ENCODE measurements around the gene CMIP.
"Not testable (repeated sequence)": the region's sequence is repeated elsewhere in the genome, so short reads cannot be mapped to it uniquely, and the experiment has no call there.

CMIP gene

GRCh38 chr16:81675662-81676061, 231.1 kb downstream of the CMIP start:
- H3K9me3 Mint-ChIP-seq (ENCODE audit: low read depth): no peaks in the 10 kb centered on the region
- no peak overlapping the region for H3K27ac Mint-ChIP-seq
- H3K4me1 Mint-ChIP-seq (ENCODE audit: low read depth): no peaks in the 10 kb centered on the region
- H3K36me3 Mint-ChIP-seq: peaks cover 9% of the 10 kb centered on the region
- H3K4me3 Mint-ChIP-seq: no peak overlapping the region
- no peaks in the 10 kb centered on the region for H3K27me3 Mint-ChIP-seq

DNA sequence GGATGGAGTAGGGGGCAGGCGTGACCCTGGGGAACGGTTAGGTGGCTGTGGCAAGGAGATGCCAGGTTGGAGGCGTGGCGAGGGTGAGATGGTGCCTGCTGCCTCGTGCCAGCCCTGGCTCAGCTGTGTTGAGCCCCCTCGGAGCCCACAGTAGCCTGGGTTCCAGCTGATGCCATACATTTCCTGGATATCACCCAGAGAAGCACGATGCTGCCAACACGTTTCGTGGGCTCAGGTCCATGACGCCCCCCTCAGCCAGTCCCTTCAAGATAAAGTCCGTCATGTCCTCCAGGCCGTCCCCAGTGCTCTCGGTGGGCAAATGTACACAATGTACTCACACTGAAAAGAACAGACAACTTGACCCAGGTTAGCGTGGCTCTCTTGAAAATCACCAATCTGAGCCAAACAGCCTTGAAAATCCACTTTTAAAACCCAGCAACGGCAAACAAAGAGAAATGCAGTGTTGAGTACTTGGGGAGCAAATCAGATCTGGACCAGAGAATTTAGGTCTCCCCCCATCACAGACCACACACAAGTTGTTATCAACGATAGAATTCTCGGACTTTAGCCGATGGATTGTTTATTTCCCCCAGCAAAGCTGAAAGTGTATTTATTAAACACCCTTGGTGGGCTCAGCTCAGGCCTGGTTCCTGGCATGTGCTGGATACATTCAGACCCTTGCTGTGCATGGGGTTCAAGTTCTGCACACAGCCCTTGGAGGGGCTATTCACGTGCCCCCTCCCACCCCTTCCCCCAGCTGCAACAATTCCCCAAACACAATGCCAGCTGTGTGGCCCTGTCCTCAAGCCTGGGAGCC, 231.7 kb downstream of the CMIP start:
- H3K27me3 Mint-ChIP-seq: no peaks in the 10 kb centered on the region
- no peak overlapping the region for H3K27ac Mint-ChIP-seq
- H3K9me3 Mint-ChIP-seq (ENCODE audit: low read depth): no peaks in the 10 kb centered on the region
- peaks cover 10% of the 10 kb centered on the region for H3K36me3 Mint-ChIP-seq
- no peak overlapping the region for H3K4me3 Mint-ChIP-seq
- no peaks in the 10 kb centered on the region for H3K4me1 Mint-ChIP-seq (ENCODE audit: low read depth)

DNA sequence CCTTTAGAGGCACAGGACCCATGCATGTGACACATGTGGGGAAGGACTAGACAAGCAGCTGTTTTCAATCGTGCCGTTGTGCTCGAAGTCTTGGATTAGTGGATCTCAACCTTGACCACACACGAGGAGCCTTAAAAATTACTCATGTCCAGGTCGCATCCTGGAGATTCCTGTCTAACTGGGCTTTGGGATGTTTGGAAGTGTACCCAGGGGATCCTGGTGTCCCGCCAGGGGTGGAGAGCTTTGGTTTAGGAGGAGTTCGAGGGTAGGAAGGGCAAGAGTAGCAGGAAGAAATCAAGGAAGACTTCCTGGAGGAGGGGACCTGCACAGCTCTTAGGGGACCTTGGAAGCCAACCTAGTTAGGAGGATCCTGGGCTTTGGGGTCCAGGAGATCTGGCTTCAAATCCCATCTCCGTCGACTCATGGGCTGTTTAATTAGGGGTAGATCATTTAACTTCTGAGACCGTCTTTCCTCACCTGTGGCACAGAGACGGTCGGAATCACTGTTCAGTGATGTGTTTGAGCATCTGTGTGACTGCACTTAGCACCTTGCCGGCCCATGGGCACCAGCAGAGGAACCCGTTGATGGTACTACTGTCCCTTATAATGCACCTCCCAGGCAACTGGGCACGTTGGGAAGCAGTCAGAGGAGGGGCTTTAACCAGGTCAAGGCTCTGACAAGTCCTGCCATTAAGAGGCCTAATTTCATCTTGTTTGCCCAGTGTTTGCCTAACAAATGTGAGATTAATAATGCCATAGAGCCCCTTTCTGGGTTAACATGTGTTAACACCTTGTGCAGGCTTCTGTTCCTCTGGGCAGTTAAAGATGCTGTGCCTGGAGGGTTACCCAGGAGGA, 232.5 kb downstream of the CMIP start:
- no peak overlapping the region for H3K27ac Mint-ChIP-seq
- H3K36me3 Mint-ChIP-seq: peaks cover 11% of the 10 kb centered on the region

DNA sequence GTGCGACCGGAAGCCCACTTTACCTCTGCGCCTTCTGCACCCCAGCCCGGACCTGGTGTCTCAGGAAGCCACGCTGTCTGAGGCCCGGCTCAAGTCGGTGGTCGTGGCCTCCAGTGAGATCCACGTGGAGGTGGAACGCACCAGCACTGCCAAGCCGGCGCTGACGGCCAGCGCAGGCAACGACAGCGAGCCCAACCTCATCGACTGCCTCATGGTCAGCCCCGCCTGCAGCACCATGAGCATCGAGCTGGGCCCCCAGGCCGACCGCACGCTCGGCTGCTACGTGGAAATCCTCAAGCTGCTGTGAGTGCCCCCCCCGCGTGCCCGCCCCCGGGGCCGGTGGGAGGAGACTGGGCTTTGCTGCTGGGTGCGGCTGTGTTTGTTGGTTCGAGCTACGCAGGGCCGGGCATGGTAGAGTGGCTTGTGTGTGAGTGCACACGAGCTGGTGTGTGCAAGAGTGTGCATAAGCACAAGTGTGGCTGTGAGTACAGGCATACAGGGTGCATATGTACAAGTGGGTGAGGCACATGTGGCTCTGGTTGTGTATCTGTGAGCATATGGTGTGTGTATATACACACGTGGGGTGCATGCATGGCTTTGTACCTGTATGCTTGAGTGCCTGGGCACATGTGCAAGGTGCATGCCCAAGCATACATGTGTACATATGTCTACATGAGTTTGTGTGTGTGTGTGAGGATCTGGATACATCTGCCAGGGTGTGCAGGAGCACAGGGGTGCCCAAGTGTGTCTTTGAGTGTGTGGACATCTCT, 233.9 kb downstream of the CMIP start:
- Mint-ChIP-seq H3K4me3 (no peak overlapping the region), H3K9me3 (ENCODE audit: low read depth) (no peaks in the 10 kb centered on the region), H3K36me3 (peaks cover 9% of the 10 kb centered on the region), H3K4me1 (ENCODE audit: low read depth) (no peaks in the 10 kb centered on the region), H3K27ac (no peak overlapping the region), H3K27me3 (no peaks in the 10 kb centered on the region)

More for the DNA sequence above, 232.5 kb downstream of the CMIP start:
- no peaks in the 10 kb centered on the region for H3K9me3 Mint-ChIP-seq (ENCODE audit: low read depth)
- no peaks in the 10 kb centered on the region for H3K27me3 Mint-ChIP-seq
- no peak overlapping the region for H3K4me3 Mint-ChIP-seq
- H3K4me1 Mint-ChIP-seq (ENCODE audit: low read depth): no peaks in the 10 kb centered on the region

- Mint-ChIP-seq H3K27ac (no peak overlapping the region), H3K36me3 (peaks cover 9% of the 10 kb centered on the region), H3K4me1 (ENCODE audit: low read depth) (no peaks in the 10 kb centered on the region), H3K9me3 (ENCODE audit: low read depth) (no peaks in the 10 kb centered on the region), H3K4me3 (no peak overlapping the region), H3K27me3 (no peaks in the 10 kb centered on the region)
These were observed 235.3 kb downstream of the CMIP start for GRCh38 chr16:81679721-81680430.

- Mint-ChIP-seq H3K4me3 (no peak overlapping the region), H3K36me3 (peaks cover 9% of the 10 kb centered on the region), H3K27me3 (no peaks in the 10 kb centered on the region), H3K27ac (no peak overlapping the region), H3K4me1 (ENCODE audit: low read depth) (no peaks in the 10 kb centered on the region), H3K9me3 (ENCODE audit: low read depth) (no peaks in the 10 kb centered on the region)
These were observed 236.1 kb downstream of the CMIP start for GRCh38 chr16:81680444-81681275.

DNA sequence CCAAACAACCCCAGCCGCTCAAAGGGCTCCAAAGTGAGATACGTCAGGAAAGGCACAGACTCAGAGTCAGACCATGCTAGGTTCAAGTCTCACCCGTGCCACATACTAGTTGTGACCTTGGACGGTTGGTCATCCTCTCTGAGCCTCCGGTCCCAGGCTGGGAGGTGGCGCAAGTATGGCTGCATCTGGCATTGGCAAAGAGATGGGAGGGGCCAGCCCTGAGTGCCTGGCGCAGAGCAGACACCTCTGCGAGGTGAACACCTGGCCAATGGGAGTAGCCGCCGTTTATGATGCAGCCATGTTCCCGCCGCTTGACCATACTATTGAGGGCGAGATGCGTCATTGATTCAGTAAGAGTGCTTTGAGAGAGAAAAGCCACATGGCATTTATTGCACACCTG, 236.7 kb downstream of the CMIP start:
- Mint-ChIP-seq H3K9me3 (ENCODE audit: low read depth) (no peaks in the 10 kb centered on the region), H3K27ac (no peak overlapping the region), H3K4me1 (ENCODE audit: low read depth) (peaks cover 1% of the 10 kb centered on the region), H3K36me3 (peaks cover 9% of the 10 kb centered on the region), H3K4me3 (no peak overlapping the region), H3K27me3 (no peaks in the 10 kb centered on the region)

DNA sequence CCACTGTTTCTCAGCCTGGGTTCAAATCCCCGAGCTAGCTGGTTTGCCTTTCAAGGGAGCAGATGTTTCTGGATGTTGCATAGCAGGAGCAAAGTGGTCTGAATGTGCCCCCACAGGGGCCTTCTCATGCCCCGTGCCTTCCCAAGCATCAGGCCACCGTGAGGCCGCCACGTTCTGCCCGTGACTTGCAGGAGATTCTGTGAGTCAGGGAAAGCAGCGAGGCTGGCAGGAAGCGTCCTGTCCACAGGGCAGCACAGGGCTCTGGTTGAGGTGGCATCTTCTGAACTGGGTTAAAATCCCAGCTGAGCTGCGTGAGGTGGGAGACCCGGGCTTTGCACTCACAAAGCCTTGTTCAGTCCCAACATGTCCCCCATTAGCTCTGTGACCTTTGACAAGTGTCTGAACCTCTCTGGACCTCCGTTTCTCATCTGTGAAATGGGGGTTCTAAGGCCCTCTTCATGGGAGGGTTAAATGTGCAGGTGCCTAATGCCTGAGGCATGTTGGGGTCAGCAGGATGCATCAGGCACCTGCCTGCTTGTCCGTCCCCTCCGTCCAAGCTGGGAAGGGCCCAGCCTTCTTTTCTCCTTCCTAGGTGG, 239.7 kb downstream of the CMIP start:
- H3K4me3 Mint-ChIP-seq: no peak overlapping the region
- H3K4me1 Mint-ChIP-seq (ENCODE audit: low read depth): peaks cover 9% of the 10 kb centered on the region
- H3K36me3 Mint-ChIP-seq: peaks cover 2% of the 10 kb centered on the region
- H3K9me3 Mint-ChIP-seq (ENCODE audit: low read depth): no peaks in the 10 kb centered on the region
- no peak overlapping the region for H3K27ac Mint-ChIP-seq
- H3K27me3 Mint-ChIP-seq: no peaks in the 10 kb centered on the region

DNA sequence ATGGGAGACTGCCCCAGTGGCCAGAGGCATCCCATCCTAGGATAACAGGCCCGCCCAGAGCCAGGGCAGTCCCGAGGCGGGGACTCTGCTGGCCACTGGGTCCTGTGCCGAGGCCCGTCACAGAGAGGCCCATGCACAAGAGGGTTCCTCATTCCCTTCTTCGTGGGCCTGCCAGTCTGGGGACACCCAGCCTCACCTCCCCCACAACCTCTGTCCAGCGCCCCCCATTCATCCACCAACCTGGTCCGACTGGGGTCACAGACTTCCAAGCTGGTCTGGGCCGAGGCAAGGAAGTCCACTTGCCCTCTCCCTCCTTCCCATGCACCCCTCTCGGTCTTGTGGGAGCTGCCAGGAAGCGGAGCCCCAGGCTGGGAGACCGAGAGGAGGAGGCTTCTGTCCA, 240.3 kb downstream of the CMIP start:
- H3K4me1 Mint-ChIP-seq (ENCODE audit: low read depth): peaks cover 9% of the 10 kb centered on the region
- H3K36me3 Mint-ChIP-seq: peaks cover 2% of the 10 kb centered on the region
- H3K27me3 Mint-ChIP-seq: no peaks in the 10 kb centered on the region
- no peak overlapping the region for H3K4me3 Mint-ChIP-seq
- no peak overlapping the region for H3K27ac Mint-ChIP-seq
- H3K9me3 Mint-ChIP-seq (ENCODE audit: low read depth): no peaks in the 10 kb centered on the region

GRCh38 chr16:81686391-81687130, 242.0 kb downstream of the CMIP start:
- Mint-ChIP-seq H3K27ac (no peak overlapping the region), H3K4me1 (ENCODE audit: low read depth) (peaks cover 9% of the 10 kb centered on the region), H3K36me3 (no peaks in the 10 kb centered on the region)

DNA sequence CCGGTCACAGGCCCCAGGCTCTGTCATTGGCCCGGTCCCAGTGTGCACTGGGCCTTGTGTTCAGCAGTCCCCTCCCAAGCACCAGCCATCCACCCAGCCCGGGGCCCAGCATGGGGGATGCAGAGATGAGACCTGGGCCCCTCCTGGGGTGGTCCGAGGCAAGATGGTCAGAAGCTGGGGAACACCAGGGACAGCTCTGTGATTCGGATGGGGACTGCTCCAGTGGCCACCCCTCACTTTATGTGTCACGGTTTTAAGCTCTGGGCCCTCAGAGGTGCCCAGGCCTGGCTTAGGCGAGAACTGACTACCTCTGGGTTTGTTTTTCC, 242.5 kb downstream of the CMIP start:
- H3K27me3 Mint-ChIP-seq: no peaks in the 10 kb centered on the region
- H3K4me3 Mint-ChIP-seq: no peak overlapping the region
- peaks cover 3% of the 10 kb centered on the region for H3K36me3 Mint-ChIP-seq
- H3K27ac Mint-ChIP-seq: no peak overlapping the region
- peaks cover 9% of the 10 kb centered on the region for H3K4me1 Mint-ChIP-seq (ENCODE audit: low read depth)
- H3K9me3 Mint-ChIP-seq (ENCODE audit: low read depth): no peaks in the 10 kb centered on the region

More at GRCh38 chr16:81686391-81687130, 242.0 kb downstream of the CMIP start:
- Mint-ChIP-seq H3K27me3 (no peaks in the 10 kb centered on the region), H3K4me3 (no peak overlapping the region), H3K9me3 (ENCODE audit: low read depth) (no peaks in the 10 kb centered on the region)

GRCh38 chr16:81688182-81688581, 243.6 kb downstream of the CMIP start:
- Mint-ChIP-seq H3K4me1 (ENCODE audit: low read depth) (peaks cover 9% of the 10 kb centered on the region), H3K36me3 (peaks cover 3% of the 10 kb centered on the region), H3K27me3 (no peaks in the 10 kb centered on the region), H3K9me3 (ENCODE audit: low read depth) (no peaks in the 10 kb centered on the region), H3K27ac (no peak overlapping the region), H3K4me3 (no peak overlapping the region)

DNA sequence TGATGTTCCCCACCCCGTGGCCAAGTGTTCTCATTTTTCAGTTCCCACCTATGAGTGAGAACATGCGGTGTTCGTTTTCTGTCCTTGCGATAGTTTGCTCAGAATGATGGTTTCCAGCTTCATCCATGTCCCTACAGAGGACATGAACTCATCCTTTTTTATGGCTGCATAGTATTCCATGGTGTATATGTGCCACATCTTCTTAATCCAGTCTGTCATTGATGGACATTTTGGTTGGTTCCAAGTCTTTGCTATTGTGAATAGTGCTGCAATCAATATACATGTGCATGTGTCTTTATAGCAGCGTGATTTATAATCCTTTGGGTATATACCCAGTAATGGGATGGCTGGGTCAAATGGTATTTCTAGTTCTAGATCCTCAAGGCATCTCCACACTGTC, 244.2 kb downstream of the CMIP start:
- H3K36me3 Mint-ChIP-seq, H3K27ac Mint-ChIP-seq, H3K4me3 Mint-ChIP-seq: not testable (repeated sequence)

More for the DNA sequence above, 244.2 kb downstream of the CMIP start:
- not testable (repeated sequence) for H3K27me3 Mint-ChIP-seq; H3K4me1 Mint-ChIP-seq (ENCODE audit: low read depth); H3K9me3 Mint-ChIP-seq (ENCODE audit: low read depth)
